ENCODE results near the gene GUCY2D. TPM values are rescaled to one million over a fixed set of nuclear protein-coding genes. Genes with fewer than 3 reads are reported as not detected.

GUCY2D gene
- total RNA-seq, 1 donor, result not detected

GRCh38 chr17:8046306-8046928, 44.0 kb downstream of the GUCY2D start:
- no peak overlapping the region for H3K4me3 ChIP-seq (ENCODE audit: low read depth, low read length)
- no peak for DNase-seq (ENCODE audit: low read depth)
- no peak for TF ChIP-seq CTCF (IDR thresholded peaks at IDR 0.05; ENCODE audit: insufficient read depth, low read length)

- H3K4me3 ChIP-seq (ENCODE audit: low read depth, low read length), result no peak overlapping the region
- no peak for TF ChIP-seq CTCF (IDR thresholded peaks at IDR 0.05; ENCODE audit: insufficient read depth, low read length)
- DNase-seq (ENCODE audit: low read depth), result no peak
Measured at GRCh38 chr17:8046929-8047768, 44.7 kb downstream of the GUCY2D start.

GRCh38 chr17:8047769-8048110, 45.3 kb downstream of the GUCY2D start:
- DNase-seq (ENCODE audit: low read depth), result no peak
- TF ChIP-seq CTCF (IDR thresholded peaks at IDR 0.05; ENCODE audit: insufficient read depth, low read length), result no peak
- no peak overlapping the region for H3K4me3 ChIP-seq (ENCODE audit: low read depth, low read length)

- no peak for TF ChIP-seq CTCF (IDR thresholded peaks at IDR 0.05; ENCODE audit: insufficient read depth, low read length)
- no peak for DNase-seq (ENCODE audit: low read depth)
- H3K4me3 ChIP-seq (ENCODE audit: low read depth, low read length), result no peak overlapping the region
Measured at GRCh38 chr17:8048236-8048635, 45.8 kb downstream of the GUCY2D start.

GRCh38 chr17:8048736-8049135, 46.3 kb downstream of the GUCY2D start:
- H3K4me3 ChIP-seq (ENCODE audit: low read depth, low read length), result no peak overlapping the region
- no peak for TF ChIP-seq CTCF (IDR thresholded peaks at IDR 0.05; ENCODE audit: insufficient read depth, low read length)
- DNase-seq (ENCODE audit: low read depth), result no peak

- no peak for DNase-seq (ENCODE audit: low read depth)
- no peak overlapping the region for H3K4me3 ChIP-seq (ENCODE audit: low read depth, low read length)
- no peak for TF ChIP-seq CTCF (IDR thresholded peaks at IDR 0.05; ENCODE audit: insufficient read depth, low read length)
Measured at GRCh38 chr17:8051831-8052230, 49.4 kb downstream of the GUCY2D start.
